PC-9 (cell line): Measurements from ENCODE around the gene TRIM66.

Experiments
- EZH2 ChIP-seq: fragments of 200-600 bp; sonication (generic); IDR thresholded peaks from 2 replicates; pipeline ENCODE4 v1.8.0; 2017; ENCODE audit warnings: antibody characterized with exemption, low read depth
- TF ChIP-seq, protein P1 (sequence below): fragments of 200-600 bp; sonication (generic); conservative IDR thresholded peaks from 2 replicates; pipeline ENCODE4 v1.6.1; 2017; ENCODE audit warnings: mixed run types, antibody characterized with exemption, mild to moderate bottlenecking, moderate library complexity

DNA sequence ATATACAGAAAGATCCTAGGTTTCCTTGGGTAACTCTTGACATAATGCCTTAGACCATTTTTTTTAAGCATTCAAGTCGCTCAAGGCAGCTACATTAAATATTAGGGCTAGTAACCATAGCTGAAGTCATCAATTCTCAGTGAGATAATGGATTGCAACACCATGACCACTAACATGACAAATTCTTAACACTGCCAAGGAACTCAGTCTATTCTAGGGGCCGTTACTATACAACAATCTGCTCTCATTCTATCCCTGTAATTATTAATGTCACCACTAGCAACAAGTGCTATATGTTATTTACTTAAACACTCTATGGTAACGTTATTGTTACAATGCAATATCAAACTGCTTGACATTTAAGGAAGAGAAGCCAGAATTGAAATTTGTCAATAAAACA lies 85.3 kb downstream of the TRIM66 start:
- TF ChIP-seq, protein P1, sequence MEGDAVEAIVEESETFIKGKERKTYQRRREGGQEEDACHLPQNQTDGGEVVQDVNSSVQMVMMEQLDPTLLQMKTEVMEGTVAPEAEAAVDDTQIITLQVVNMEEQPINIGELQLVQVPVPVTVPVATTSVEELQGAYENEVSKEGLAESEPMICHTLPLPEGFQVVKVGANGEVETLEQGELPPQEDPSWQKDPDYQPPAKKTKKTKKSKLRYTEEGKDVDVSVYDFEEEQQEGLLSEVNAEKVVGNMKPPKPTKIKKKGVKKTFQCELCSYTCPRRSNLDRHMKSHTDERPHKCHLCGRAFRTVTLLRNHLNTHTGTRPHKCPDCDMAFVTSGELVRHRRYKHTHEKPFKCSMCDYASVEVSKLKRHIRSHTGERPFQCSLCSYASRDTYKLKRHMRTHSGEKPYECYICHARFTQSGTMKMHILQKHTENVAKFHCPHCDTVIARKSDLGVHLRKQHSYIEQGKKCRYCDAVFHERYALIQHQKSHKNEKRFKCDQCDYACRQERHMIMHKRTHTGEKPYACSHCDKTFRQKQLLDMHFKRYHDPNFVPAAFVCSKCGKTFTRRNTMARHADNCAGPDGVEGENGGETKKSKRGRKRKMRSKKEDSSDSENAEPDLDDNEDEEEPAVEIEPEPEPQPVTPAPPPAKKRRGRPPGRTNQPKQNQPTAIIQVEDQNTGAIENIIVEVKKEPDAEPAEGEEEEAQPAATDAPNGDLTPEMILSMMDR: no peak
- no peak for TF ChIP-seq EZH2
